Subcutaneous adipose tissue (tissue), 4 donors: ENCODE measurements around the gene ABCD2. TPM values are rescaled to one million over a fixed set of nuclear protein-coding genes. Genes with fewer than 3 reads are reported as not detected.

Experiments used
- CTCF ChIP-seq: fragments of 450-650 bp; IDR thresholded peaks from one replicate; pipeline ENCODE4 v1.5.1; 2016; ENCODE audit warnings: low read depth, mild to moderate bottlenecking, control low read depth, antibody characterized with exemption, moderate library complexity
- total RNA-seq, 4 donors: library from RNA; depleted of rRNA; stranded (reverse); fragments of >200 nt; gene quantifications; one replicate each; pipeline ENCODE4 v1.1.0, GENCODE V29; 2016

The ABCD2 gene
- total RNA-seq, 4 donors from 2014 or later: 14.1 to 48.0 (median 31.9) TPM

GRCh38 chr12:39612250-39612649 is 7.4 kb downstream of the ABCD2 start:
- no peak for TF ChIP-seq CTCF

- TF ChIP-seq CTCF: no peak
Measured at GRCh38 chr12:39611818-39612217, 7.8 kb downstream of the ABCD2 start.

- TF ChIP-seq CTCF: no peak
Measured at GRCh38 chr12:39610436-39611025, 9.1 kb downstream of the ABCD2 start.

- TF ChIP-seq CTCF: no peak
Measured at GRCh38 chr12:39606712-39607423, 12.7 kb downstream of the ABCD2 start.

- no peak for TF ChIP-seq CTCF
Measured at GRCh38 chr12:39605996-39606395, 13.6 kb downstream of the ABCD2 start.

- no peak for TF ChIP-seq CTCF
Measured at GRCh38 chr12:39605501-39605900, 14.1 kb downstream of the ABCD2 start.

- TF ChIP-seq CTCF: no peak
Measured at GRCh38 chr12:39603065-39603464, 16.5 kb downstream of the ABCD2 start.
